Epithelial cell of esophagus (primary cell): ENCODE data around the gene PTPRN2.
A peak's percentile ranks its signal among the peaks of the same experiment; 100 is the strongest.

Experiments used
- DNase-seq: peaks from one replicate; pipeline ENCODE4 v3.0.0; 2010; ENCODE audit warnings: low read depth
- H3K4me3 ChIP-seq: 2 replicates; pipeline ENCODE4 v1.5.1; 2011; ENCODE audit warnings: mild to moderate bottlenecking, low read length, control low read depth
- TF ChIP-seq, protein P1 (sequence below): IDR thresholded peaks from 2 replicates; pipeline ENCODE4 v1.5.1; 2011; ENCODE audit warnings: low read depth, mild to moderate bottlenecking, low read length, control low read depth, inconsistent platforms; ENCODE audit not compliant: insufficient read depth; ENCODE audit errors: missing control alignments

The PTPRN2 gene

GRCh38 chr7:157952050-157952667, 635.5 kb downstream of the PTPRN2 start:
- no peak overlapping the region for H3K4me3 ChIP-seq
- TF ChIP-seq, protein P1, sequence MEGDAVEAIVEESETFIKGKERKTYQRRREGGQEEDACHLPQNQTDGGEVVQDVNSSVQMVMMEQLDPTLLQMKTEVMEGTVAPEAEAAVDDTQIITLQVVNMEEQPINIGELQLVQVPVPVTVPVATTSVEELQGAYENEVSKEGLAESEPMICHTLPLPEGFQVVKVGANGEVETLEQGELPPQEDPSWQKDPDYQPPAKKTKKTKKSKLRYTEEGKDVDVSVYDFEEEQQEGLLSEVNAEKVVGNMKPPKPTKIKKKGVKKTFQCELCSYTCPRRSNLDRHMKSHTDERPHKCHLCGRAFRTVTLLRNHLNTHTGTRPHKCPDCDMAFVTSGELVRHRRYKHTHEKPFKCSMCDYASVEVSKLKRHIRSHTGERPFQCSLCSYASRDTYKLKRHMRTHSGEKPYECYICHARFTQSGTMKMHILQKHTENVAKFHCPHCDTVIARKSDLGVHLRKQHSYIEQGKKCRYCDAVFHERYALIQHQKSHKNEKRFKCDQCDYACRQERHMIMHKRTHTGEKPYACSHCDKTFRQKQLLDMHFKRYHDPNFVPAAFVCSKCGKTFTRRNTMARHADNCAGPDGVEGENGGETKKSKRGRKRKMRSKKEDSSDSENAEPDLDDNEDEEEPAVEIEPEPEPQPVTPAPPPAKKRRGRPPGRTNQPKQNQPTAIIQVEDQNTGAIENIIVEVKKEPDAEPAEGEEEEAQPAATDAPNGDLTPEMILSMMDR: no peak
- DNase-seq: no peak

DNA sequence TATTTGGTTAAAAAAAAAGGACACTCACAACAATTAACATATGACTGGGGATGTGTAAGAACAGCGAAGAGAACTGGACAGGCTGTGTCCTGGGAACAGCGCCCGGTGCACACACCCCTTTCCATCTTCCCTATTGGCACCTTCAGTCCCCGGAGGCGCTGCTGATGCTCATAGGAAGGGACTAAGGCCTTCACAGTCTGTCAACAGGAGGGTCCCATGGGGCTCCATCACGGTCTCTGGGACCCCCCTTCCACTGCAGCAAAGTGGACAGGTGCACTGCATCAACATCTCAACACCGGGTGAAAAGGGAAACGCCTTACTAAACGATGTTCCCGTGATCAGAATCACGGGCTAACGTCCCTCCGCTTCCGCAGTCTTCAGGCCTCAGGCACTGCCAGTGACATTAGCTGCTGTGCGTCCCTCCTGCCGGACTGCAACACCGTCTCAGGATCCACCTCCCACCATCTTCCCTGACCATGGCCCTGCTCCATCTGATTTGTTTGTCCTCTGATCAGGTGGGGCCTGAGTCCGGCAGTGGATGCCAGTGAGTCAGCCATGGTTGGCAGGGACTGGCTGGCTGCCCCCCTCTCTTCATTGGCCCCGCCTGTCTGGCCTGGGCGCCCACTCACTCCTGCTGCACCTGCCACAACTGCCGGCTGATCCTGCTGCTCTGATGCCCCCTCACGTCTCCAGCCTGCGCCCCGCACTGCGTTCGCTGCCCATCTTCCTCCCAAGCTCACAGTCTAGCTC, 636.1 kb downstream of the PTPRN2 start:
- TF ChIP-seq, protein P1: no peak
- DNase-seq: no peak
- H3K4me3 ChIP-seq: no peak overlapping the region

DNA sequence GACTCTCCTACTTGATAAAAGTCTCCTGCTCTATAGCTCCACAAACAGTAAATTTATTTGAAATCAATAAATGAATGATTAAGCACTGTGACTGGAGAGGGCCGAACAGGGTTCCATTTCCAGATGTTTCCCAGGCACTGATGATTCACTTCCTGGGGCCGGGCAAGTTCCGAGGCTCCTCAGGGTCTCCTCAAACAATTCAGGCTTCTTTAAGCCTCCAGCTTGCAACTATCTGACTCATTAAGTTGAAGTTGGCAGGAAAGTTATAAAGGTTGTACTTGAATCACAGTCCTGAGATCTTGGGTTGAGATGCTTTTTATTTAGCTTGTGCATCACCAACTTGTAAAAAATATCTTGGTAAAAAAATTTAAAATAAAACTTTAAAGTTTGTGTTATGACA, 637.9 kb downstream of the PTPRN2 start:
- no peak overlapping the region for H3K4me3 ChIP-seq
- TF ChIP-seq, protein P1: no peak
- peak; percentile 5 for DNase-seq

DNA sequence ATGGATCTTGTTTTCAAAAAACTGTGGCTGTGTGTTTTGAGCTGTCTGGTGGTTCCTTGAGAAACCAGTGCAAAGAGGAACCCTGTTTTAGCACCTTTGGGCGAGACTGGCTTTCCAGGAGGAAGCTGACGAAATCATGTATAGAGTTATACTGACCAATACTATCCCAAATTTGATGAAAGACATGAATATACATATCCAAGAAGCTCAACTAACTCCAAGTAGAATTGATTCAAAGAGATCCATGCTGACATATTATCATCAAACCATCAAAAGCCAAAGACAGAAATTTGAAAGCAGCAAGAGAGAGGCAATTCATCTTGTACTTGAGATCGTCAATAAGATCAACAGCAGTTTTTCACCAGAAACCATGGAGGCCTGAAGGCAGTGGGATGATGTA, 640.1 kb downstream of the PTPRN2 start:
- no peak for DNase-seq
- no peak overlapping the region for H3K4me3 ChIP-seq
- TF ChIP-seq, protein P1: no peak

DNA sequence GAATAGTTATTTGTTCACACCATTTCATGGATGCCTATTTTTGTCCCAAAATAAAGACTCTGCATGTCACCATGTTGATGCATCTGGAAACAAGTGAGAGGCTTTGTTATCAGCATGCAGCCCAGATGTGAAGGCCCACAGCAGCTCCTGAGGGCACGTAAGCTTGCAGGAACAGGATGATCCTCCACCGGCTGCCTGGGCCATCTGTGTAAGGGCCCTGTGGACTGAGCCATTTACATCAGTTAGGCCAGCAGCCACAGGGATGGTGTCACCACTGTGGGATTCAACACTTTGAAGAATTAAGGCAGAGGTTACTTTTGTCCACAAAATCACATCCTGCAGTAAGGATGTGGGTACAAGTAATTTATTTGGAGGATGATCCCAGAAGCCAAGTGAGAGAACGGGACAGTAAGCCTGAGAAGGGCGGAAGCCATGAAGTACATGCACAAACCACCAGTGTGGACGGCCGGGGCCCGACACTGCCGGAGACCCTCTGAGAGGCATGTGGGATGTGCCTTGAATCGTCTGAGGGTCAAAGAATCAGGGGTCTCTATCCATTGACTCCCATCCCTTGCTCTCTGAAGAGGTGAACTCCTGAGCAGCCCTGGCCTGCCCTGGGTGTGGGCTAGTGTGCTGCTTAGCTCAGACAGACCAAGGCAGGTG, 641.1 kb downstream of the PTPRN2 start:
- H3K4me3 ChIP-seq: no peak overlapping the region
- TF ChIP-seq, protein P1: no peak
- DNase-seq: no peak

GRCh38 chr7:157945401-157945800, 642.2 kb downstream of the PTPRN2 start:
- H3K4me3 ChIP-seq: no peak overlapping the region
- TF ChIP-seq, protein P1: no peak
- no peak for DNase-seq
